Frontal cortex (tissue), 4 donors: ENCODE results near the gene IGLON5. TPM values are rescaled to one million over a fixed set of nuclear protein-coding genes. Genes with fewer than 3 reads are reported as not detected.

Experiments used
- DNase-seq, 2 donors: peaks; one replicate each; pipeline ENCODE4 v3.0.0; 2012; ENCODE audit warnings: low spot score in 2 of 2
- FAIRE-seq: peaks from 2 replicates; lab custom pipeline; 2012; peaks lifted over from hg19 to GRCh38; lab: Jason Lieb, UNC
- total RNA-seq: library from RNA; depleted of rRNA; stranded (reverse); fragments of >200 nt; gene quantifications from one replicate; pipeline ENCODE4 v1.2.3, GENCODE V29; 2014
- donor health status: control.
- donor health status: control.
- donor health status: control.

Gene IGLON5
- total RNA-seq, result 4.1 TPM

GRCh38 chr19:51311351-51312257 lies at the start of gene IGLON5:
Gene IGLON5, plus strand, starts transcription at chr19:51311644. Its CDS starts 204 bp downstream, at chr19:51311848.
- DNase-seq, result peak; percentile 59 to 72
- no peak for FAIRE-seq

- no peak for DNase-seq
- FAIRE-seq, result no peak
Measured at GRCh38 chr19:51263808-51264207, 47.6 kb upstream of the IGLON5 start.

GRCh38 chr19:51271067-51271466 lies 40.4 kb upstream of the IGLON5 start:
- FAIRE-seq, result no peak
- peak in 1 of 2 donors; percentile 37 for DNase-seq

- no peak for DNase-seq
- FAIRE-seq, result no peak
Measured at GRCh38 chr19:51272183-51272810, 39.1 kb upstream of the IGLON5 start.

- FAIRE-seq (no peak), DNase-seq (no peak)
Measured at GRCh38 chr19:51274049-51274770, 37.2 kb upstream of the IGLON5 start.

GRCh38 chr19:51277112-51277511 lies 34.3 kb upstream of the IGLON5 start:
- no peak for FAIRE-seq
- no peak for DNase-seq

GRCh38 chr19:51282335-51282734 lies 29.1 kb upstream of the IGLON5 start:
- FAIRE-seq (no peak), DNase-seq (no peak)

- DNase-seq (no peak), FAIRE-seq (no peak)
Measured at GRCh38 chr19:51285682-51286081, 25.8 kb upstream of the IGLON5 start.

- DNase-seq (no peak), FAIRE-seq (no peak)
Measured at GRCh38 chr19:51289635-51290034, 21.8 kb upstream of the IGLON5 start.

- DNase-seq, result peak in 1 of 2 donors; percentile 59
- no peak for FAIRE-seq
Measured at GRCh38 chr19:51292971-51293370, 18.5 kb upstream of the IGLON5 start.

GRCh38 chr19:51293571-51294210 lies 17.8 kb upstream of the IGLON5 start:
- DNase-seq, result no peak
- no peak for FAIRE-seq

GRCh38 chr19:51294211-51294976 lies 17.1 kb upstream of the IGLON5 start:
- no peak for FAIRE-seq
- no peak for DNase-seq

- DNase-seq, result no peak
- no peak for FAIRE-seq
Measured at GRCh38 chr19:51294977-51295375, 16.5 kb upstream of the IGLON5 start.

GRCh38 chr19:51295382-51296126 lies 15.9 kb upstream of the IGLON5 start:
- no peak for DNase-seq
- FAIRE-seq, result no peak

- no peak for FAIRE-seq
- no peak for DNase-seq
Measured at GRCh38 chr19:51296336-51297093, 14.9 kb upstream of the IGLON5 start.

GRCh38 chr19:51297406-51297805 lies 14.0 kb upstream of the IGLON5 start:
- DNase-seq (no peak), FAIRE-seq (no peak)

- FAIRE-seq (no peak), DNase-seq (no peak)
Measured at GRCh38 chr19:51301266-51301665, 10.2 kb upstream of the IGLON5 start.

GRCh38 chr19:51305479-51305878 lies 6.0 kb upstream of the IGLON5 start:
- no peak for FAIRE-seq
- DNase-seq, result no peak
